ENCODE data around the gene POU2F3. TPM values are rescaled to one million over a fixed set of nuclear protein-coding genes. Genes with fewer than 3 reads are reported as not detected.

POU2F3 gene
- polyA plus RNA-seq, 3 donors: 0.37 to 0.54 TPM; not detected in 1

- no peak for DNase-seq
- peaks cover 76 to 90% (median 82%) of the 10 kb centered on the region in 3 donors for H3K27me3 Mint-ChIP-seq (ENCODE audit: low read depth in 3 of 3)
Measured at GRCh38 chr11:120338107-120338933, 98.4 kb downstream of the POU2F3 start.

More at GRCh38 chr11:120338107-120338933, 98.4 kb downstream of the POU2F3 start:
- no CpG with 5 or more reads among the region's 7 CpGs for WGBS (ENCODE audit: insufficient coverage)
- H4K20me1 ChIP-seq (ENCODE audit: insufficient read depth, low read length): peaks cover 1% of the 10 kb centered on the region
- H3K9ac ChIP-seq (ENCODE audit: insufficient read depth, low read length, poor library complexity, severe bottlenecking): no peak overlapping the region
- no peaks in the 10 kb centered on the region for H3K79me2 ChIP-seq (ENCODE audit: insufficient read depth, low read length)
- no peak for TF ChIP-seq CTCF (IDR thresholded peaks at IDR 0.05)
- H3K27me3 ChIP-seq (ENCODE audit: control insufficient read depth in 2 of 2, insufficient read depth in 2 of 2, low read length in 2 of 2): peaks cover 87 to 92% of the 10 kb centered on the region in 2 donors
- peaks cover 19% of the 10 kb centered on the region for H3K4me1 Mint-ChIP-seq
- peaks cover 7 to 55% of the 10 kb centered on the region in 2 donors for H3K9me3 ChIP-seq (replicated peaks in 1 of 2; ENCODE audit: control insufficient read depth in 1 of 2, insufficient read depth in 1 of 2, low read length in 2 of 2)
- no peak overlapping the region for H3K4me3 ChIP-seq (replicated peaks in 1 of 3; ENCODE audit: low read depth in 2 of 3, low read length in 3 of 3)
- H3K4me2 ChIP-seq (replicated peaks; ENCODE audit: extremely low read depth, low read length, poor library complexity, severe bottlenecking): no peak overlapping the region
- H3K27ac Mint-ChIP-seq: no peak overlapping the region
- intact Hi-C loops (cut with micrococcal nuclease): no loop called here
- peaks cover 7 to 9% of the 10 kb centered on the region in 2 donors for H3K36me3 Mint-ChIP-seq
- peak overlapping the region; percentile 3 to 92 for H3K4me3 Mint-ChIP-seq
- no peak overlapping the region for H2AFZ ChIP-seq (ENCODE audit: insufficient read depth, low read depth, low read length, poor library complexity, severe bottlenecking)
- H3K27ac ChIP-seq (ENCODE audit: low read depth in 1 of 2, low read length in 2 of 2): no peak overlapping the region
- H3K36me3 ChIP-seq (replicated peaks in 1 of 2; ENCODE audit: control insufficient read depth in 1 of 2, insufficient read depth in 2 of 2, low read length in 2 of 2): no peaks in the 10 kb centered on the region
- H3K9me3 Mint-ChIP-seq: peaks cover 3 to 29% (median 18%) of the 10 kb centered on the region in 7 donors
- H3K4me1 ChIP-seq (ENCODE audit: control insufficient read depth in 1 of 2, insufficient read depth in 2 of 2, low read length in 2 of 2): peaks cover 26% of the 10 kb centered on the region in 2 donors

All from CD14-positive monocyte (primary cell).